Superior temporal gyrus (tissue), 1 donor: ENCODE results near the gene MESP1.
A peak's percentile ranks its signal among the peaks of the same experiment; 100 is the strongest.
"Not testable (repeated sequence)": the region's sequence is repeated elsewhere in the genome, so short reads cannot be mapped to it uniquely, and the experiment has no call there.

Experiments
- DNase-seq: peaks from one replicate; pipeline ENCODE4 v3.0.0-alpha.2; 2016; ENCODE audit errors: extremely low spot score

The MESP1 gene, protein sequence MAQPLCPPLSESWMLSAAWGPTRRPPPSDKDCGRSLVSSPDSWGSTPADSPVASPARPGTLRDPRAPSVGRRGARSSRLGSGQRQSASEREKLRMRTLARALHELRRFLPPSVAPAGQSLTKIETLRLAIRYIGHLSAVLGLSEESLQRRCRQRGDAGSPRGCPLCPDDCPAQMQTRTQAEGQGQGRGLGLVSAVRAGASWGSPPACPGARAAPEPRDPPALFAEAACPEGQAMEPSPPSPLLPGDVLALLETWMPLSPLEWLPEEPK

DNA sequence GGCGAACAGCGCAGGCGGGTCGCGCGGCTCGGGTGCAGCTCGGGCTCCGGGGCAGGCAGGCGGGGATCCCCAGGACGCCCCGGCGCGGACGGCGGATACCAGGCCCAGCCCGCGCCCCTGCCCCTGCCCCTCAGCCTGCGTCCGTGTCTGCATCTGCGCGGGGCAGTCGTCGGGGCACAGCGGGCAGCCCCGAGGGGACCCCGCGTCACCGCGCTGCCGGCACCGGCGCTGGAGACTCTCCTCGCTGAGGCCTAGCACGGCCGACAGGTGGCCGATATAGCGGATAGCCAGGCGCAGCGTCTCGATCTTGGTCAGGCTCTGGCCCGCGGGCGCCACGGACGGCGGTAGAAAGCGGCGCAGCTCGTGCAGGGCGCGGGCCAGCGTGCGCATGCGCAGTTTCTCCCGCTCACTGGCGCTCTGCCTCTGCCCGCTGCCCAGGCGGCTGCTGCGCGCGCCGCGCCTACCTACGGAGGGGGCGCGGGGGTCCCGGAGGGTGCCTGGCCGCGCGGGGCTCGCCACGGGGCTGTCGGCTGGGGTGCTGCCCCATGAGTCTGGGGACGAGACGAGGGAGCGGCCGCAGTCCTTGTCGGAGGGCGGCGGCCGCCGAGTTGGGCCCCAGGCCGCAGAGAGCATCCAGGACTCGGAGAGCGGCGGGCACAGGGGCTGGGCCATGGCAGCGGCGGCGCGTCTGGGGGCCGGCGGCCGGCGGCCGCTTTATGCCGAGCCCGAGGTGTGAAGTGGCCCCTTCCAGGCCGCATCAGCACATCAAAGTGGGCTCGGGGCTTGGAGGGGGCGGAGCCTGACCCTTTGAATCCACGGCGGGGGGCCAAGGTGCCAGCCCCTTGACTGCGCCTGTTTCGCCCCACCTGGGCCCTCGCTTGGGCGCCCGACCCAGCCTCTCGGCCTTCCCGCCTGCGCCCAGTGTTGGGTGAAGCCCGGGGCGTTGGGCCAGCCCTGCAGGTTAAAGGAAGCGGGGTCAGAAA lies at the start of gene MESP1:
TSS of gene MESP1 (minus strand) at position 690 of the 983 bp plus-strand sequence. CDS start at position 672, 18 bp downstream.
- DNase-seq = peak; percentile 90

DNA sequence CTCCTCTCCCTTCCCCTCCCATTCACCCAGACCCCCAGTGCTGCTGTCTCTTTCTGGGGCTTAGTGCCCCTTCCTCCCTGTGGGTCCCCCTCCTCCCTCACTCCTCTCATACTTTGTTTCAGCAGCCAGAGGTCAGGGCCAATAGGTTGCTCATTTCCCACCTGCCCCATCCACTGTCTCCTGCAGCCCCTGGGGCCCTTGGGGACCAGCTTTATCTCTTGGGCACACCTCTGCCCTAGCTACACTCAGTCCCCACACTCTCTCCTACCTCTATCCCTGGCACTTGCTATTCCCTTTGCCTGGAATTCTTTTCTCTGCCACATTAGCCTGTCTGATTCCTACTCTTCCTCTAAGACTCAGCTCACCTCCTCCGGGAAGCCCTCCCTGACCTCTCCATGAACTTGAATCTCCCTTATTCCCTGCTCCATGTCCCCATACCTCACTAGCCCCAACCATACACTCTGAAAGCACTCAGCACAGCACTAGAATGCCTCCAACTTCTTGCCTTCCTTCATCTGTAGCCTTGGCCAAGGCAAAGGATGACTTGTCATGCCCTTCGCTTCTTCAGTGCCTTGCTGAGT lies 49.0 kb upstream of the MESP1 start:
- DNase-seq = no peak

DNA sequence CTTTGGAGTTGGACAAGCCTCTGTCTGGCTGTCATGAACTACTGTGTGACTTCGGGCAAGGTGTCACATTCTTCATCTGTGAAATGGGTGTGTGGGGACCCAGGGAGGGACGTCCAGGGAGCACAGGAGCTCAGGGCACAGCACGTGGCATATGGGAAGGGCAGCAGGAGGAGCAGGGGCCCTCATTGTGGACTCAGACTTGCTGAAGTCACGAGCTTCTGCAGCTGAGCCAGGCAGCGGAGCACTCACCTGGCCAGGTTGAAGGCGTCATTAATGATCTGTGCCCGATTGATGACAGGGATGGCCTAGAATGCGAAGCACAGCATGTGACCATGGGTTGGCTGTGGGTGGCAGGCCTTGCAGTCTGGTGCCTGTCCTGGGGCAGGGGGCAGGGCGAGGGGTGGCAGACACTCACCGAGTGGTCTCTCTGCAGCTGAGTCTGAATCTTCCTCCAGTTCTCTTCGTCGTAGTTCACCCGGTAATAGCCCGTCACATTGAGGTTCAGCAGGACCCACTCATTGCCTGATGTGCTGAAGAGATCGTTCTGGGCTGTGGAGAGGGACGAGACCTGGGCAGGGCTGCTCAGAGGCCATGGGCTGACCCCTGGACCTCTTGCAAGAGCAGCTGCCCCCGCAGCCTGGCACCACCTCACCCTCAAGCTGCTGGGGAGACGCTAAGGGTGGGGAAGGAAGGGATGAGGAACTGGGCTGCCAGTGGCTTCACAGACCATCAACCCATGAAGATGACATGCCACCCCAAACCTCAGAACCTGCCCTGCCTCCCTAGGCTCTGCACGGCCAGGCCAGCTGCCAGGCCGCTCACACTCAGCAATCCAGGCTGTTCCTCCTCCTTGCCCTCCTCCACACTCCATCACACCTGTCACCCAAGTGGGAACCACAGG lies 48.2 kb upstream of the MESP1 start:
- DNase-seq = no peak

GRCh38 chr15:89797678-89798201 lies 46.7 kb upstream of the MESP1 start:
- no peak for DNase-seq

- no peak for DNase-seq
Observed at GRCh38 chr15:89795996-89796395, 44.9 kb upstream of the MESP1 start.

DNA sequence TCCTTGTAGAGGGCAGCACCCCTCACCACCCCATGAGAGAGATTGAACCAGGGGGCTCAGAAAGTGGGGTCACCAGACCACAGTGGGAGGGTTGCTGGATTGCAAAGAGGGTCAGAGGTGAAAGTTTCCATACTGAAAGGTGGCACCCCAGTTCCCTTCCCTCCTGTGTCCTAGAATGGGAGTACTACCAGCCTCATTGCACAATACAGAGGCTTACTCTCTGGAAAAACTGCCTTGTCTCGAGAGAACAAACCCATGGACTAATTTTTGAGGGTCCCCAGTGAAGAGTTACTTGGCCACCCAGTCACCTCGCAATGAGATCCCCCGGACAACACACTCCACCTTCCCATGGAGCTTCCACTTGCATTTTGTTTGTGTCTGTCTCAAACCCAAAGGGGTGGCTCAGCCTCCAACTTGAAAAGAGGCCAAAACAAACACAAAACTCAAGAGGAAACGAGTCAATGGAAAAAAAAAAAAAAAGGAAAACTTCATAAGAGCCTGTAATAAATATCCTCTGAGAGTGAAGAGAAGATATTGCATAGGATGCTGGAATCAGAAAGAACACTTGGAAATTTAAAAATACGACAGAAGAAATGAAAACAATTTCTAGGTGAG lies 43.7 kb upstream of the MESP1 start:
- DNase-seq = no peak

GRCh38 chr15:89792106-89792805 lies 41.2 kb upstream of the MESP1 start:
- no peak for DNase-seq

DNA sequence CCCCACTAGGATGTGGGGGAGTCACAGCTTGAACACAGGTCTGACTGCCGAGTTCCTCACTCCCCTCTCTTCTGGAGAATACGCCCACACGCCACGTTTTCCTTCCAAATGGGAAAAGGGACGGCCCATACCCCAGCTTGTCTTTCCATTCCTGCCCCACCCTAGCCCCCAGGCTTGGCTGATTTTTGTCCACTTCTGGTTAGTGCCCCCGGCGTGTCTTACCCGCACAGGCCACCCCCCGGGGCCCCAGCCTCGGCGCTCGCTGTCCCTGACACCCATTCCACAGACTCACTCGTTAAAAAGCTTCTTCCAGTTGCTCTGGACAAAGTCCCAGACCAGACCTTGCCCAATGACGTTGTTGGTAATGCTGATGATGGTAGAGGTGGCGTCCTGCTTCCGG lies 39.6 kb upstream of the MESP1 start:
- DNase-seq = no peak

- DNase-seq = no peak
Observed at GRCh38 chr15:89790206-89790605, 39.2 kb upstream of the MESP1 start.

- DNase-seq = not testable (repeated sequence)
Observed at GRCh38 chr15:89788585-89788984, 37.5 kb upstream of the MESP1 start.

DNA sequence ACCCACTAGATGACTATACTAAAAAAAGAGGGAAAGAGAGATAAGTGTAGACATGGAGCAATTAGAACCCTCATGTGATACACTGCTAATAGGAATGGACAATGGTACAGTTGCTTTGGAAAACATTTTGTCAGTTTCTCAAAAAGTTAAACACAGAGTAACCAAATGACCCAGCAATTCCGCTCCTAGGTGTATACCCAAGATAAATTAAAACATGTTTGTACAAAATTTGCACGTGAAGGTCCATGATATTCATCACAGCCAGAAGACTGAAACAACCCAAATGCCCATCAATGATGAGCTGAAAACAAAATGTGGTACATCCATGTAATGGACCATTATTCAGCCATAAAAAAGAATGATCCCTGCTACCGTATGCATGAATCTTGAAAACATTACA lies 36.9 kb upstream of the MESP1 start:
- DNase-seq = no peak

GRCh38 chr15:89785774-89786140 lies 34.7 kb upstream of the MESP1 start:
- DNase-seq = no peak

DNA sequence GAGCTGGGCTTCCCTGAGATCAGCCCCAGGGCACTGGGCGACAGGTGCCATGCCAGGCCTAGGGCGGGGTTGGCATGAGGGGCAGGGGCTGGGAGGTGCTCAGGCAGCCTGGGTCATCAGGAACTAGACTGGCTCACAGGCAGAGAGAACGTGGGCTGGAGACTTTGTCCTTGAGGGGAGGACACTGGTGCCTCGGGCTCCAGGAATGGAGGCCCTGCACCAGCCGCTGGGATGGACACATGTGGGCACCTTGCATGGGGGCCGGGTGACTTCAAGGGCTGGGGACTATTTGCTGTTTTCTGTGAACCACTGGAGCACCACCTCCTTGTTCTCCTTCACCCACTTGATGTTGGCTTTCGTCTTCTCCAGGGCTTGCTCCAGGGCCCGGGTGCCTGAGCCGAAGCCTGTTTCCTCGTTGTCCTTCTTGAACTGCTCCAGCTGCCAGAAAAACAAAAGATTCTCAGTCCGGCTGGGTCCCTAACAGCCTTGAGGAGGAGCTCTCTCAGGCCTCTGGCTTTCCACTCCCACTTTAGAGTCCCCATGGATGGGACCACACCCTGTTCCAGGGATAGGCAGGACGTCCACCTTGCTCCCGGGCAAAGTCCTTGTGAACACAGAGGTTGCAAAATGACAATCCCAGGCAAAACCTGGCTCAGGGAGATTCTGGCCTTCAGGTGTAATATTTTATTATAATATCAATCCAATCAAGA lies 34.2 kb upstream of the MESP1 start:
- no peak for DNase-seq

DNA sequence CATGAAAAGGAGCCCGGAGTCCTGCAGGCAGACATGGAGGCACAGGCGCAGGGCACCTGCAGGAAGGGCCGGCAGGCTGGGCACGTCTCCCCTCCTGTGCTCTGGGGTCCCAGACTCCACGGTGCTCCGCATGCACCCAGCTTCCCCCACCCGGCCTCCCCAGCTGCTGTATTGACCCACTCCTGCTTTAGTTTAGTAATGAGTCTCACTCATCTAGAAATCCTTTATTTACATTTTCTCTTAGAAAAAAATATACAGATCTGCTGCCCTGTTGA lies 33.6 kb upstream of the MESP1 start:
- DNase-seq = no peak

GRCh38 chr15:89783861-89784685 lies 33.0 kb upstream of the MESP1 start:
- DNase-seq = no peak

- no peak for DNase-seq
Observed at GRCh38 chr15:89783111-89783860, 32.2 kb upstream of the MESP1 start.

- not testable (repeated sequence) for DNase-seq
Observed at GRCh38 chr15:89782619-89782950, 31.5 kb upstream of the MESP1 start.

- DNase-seq = no peak
Observed at GRCh38 chr15:89781891-89782618, 31.0 kb upstream of the MESP1 start.
